ENCODE measurements around the gene RHD.
"Not testable (repeated sequence)": the region's sequence is repeated elsewhere in the genome, so short reads cannot be mapped to it uniquely, and the experiment has no call there.

Gene RHD

DNA sequence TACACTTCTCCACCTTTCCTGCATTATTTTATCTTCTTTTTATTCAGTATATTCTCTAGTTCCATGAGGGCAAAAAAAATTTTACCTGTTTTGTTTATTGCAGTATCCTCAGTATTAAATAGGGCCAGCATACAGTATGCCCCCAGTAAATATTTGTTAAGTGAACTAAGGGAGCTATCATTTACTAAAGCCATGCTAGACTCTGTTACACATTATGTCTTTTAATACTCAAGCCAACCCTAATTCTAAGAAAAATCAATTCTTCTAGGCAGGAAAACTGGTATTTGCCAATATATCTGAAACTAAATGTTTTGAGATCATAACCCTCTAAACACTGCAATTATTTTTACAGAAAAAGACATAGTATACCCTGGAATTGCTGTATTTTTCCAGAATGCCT lies 84.1 kb downstream of the RHD start:
- Histone ChIP-seq H3K27ac (peak overlapping the region; percentile 4; the same call in 1 of the 2 replicates), H3K36me3 (ENCODE audit: insufficient read depth, low read length) (peaks cover 38% of the 10 kb centered on the region), H3K4me3 (no peak overlapping the region), H3K9ac (ENCODE audit: insufficient read length) (no peak overlapping the region), H3K9me3 (ENCODE audit: low read depth, low read length) (no peaks in the 10 kb centered on the region)
- no peak for DNase-seq (ENCODE audit: low read depth, low spot score)
- TF ChIP-seq EZH2 (IDR thresholded peaks at IDR 0.05) = no peak
- TF ChIP-seq POLR2AphosphoS5 (IDR thresholded peaks at IDR 0.05; ENCODE audit: borderline replicate concordance, low read depth, low read length) = no peak
- TF ChIP-seq FOXP2 (optimal IDR thresholded peaks at IDR 0.05; ENCODE audit: control extremely low read depth, extremely low read length, insufficient read depth) = no peak

DNA sequence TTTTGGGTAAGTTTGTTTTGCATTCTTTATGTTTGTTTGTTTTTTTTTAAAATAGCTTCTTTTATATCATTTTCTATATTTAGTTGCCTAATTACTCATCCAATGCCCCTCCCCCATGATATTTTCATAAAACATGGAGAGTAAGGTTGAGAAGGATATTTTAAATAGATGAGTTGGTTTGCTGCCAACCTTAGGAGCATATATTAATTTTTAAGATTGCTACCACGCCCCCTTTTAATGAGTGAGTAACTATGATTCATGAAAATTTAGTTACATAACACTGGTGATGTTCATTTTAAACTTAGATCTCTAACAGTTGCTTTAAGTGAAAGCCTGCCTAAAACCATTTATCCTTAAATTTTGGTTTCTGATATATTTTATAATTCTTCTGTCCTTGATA lies 84.5 kb downstream of the RHD start:
- Histone ChIP-seq H3K27ac (peak overlapping the region; percentile 63; the same call in 1 of the 2 replicates), H3K9ac (ENCODE audit: insufficient read length) (no peak overlapping the region), H3K36me3 (ENCODE audit: insufficient read depth, low read length) (peaks cover 37% of the 10 kb centered on the region), H3K4me3 (no peak overlapping the region), H3K9me3 (ENCODE audit: low read depth, low read length) (no peaks in the 10 kb centered on the region)
- TF ChIP-seq FOXP2 (optimal IDR thresholded peaks at IDR 0.05; ENCODE audit: control extremely low read depth, extremely low read length, insufficient read depth) (no peak), EZH2 (IDR thresholded peaks at IDR 0.05) (no peak), POLR2AphosphoS5 (IDR thresholded peaks at IDR 0.05; ENCODE audit: borderline replicate concordance, low read depth, low read length) (no peak)
- DNase-seq (ENCODE audit: low read depth, low spot score) = no peak

- H3K4me3 ChIP-seq = no peak overlapping the region; the same call in 1 of the 2 replicates
- H3K27ac ChIP-seq = peak overlapping the region; percentile 91
- DNase-seq (ENCODE audit: low read depth, low spot score) = no peak
- TF ChIP-seq EZH2 (IDR thresholded peaks at IDR 0.05) = no peak
- no peak for TF ChIP-seq FOXP2 (optimal IDR thresholded peaks at IDR 0.05; ENCODE audit: control extremely low read depth, extremely low read length, insufficient read depth)
- TF ChIP-seq POLR2AphosphoS5 (IDR thresholded peaks at IDR 0.05; ENCODE audit: borderline replicate concordance, low read depth, low read length) = no peak
- no peaks in the 10 kb centered on the region for H3K9me3 ChIP-seq (ENCODE audit: low read depth, low read length)
- peaks cover 24% of the 10 kb centered on the region for H3K36me3 ChIP-seq (ENCODE audit: insufficient read depth, low read length)
- H3K9ac ChIP-seq (ENCODE audit: insufficient read length) = no peak overlapping the region
Observed at GRCh38 chr1:25360596-25361581, 88.6 kb downstream of the RHD start.

- H3K9me3 ChIP-seq (ENCODE audit: low read depth, low read length) = no peaks in the 10 kb centered on the region
- H3K36me3 ChIP-seq (ENCODE audit: insufficient read depth, low read length) = peaks cover 24% of the 10 kb centered on the region
- no peak overlapping the region for H3K9ac ChIP-seq (ENCODE audit: insufficient read length)
- peak overlapping the region; percentile 18; the same call in 1 of the 2 replicates for H3K4me3 ChIP-seq
- no peak for DNase-seq (ENCODE audit: low read depth, low spot score)
- TF ChIP-seq FOXP2 (optimal IDR thresholded peaks at IDR 0.05; ENCODE audit: control extremely low read depth, extremely low read length, insufficient read depth) (no peak), EZH2 (IDR thresholded peaks at IDR 0.05) (no peak), POLR2AphosphoS5 (IDR thresholded peaks at IDR 0.05; ENCODE audit: borderline replicate concordance, low read depth, low read length) (no peak)
- peak overlapping the region; percentile 91 for H3K27ac ChIP-seq
Observed at GRCh38 chr1:25361901-25362300, 89.6 kb downstream of the RHD start.

- not testable (repeated sequence) for H3K27ac ChIP-seq; H3K9ac ChIP-seq (ENCODE audit: insufficient read length); DNase-seq (ENCODE audit: low read depth, low spot score); H3K4me3 ChIP-seq; H3K9me3 ChIP-seq (ENCODE audit: low read depth, low read length)
- peaks cover 24% of the 10 kb centered on the region for H3K36me3 ChIP-seq (ENCODE audit: insufficient read depth, low read length)
Observed at GRCh38 chr1:25362634-25363559, 90.6 kb downstream of the RHD start.

DNA sequence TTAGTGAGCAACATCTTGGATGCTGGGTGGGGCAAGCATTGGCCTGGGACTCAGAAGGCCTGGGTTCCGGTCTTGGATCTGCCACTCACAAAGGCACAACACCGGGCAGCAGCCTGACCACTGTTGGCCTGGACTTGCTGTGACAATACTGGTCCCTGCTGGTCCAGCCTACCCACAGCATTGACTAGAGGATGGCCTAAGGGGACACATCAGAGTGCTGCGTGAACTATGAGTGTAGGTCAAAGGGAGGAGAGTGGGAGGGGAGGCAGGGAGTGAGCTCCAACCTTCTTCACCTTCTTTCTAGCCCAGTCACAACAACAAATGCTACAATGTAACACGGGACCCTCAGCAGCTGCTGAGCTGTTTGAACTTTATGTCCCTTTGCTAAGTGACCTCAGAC lies 96.9 kb downstream of the RHD start:
- Histone ChIP-seq H3K27ac (no peak overlapping the region), H3K4me3 (no peak overlapping the region), H3K9me3 (ENCODE audit: low read depth, low read length) (no peaks in the 10 kb centered on the region), H3K9ac (ENCODE audit: insufficient read length) (no peak overlapping the region), H3K36me3 (ENCODE audit: insufficient read depth, low read length) (no peaks in the 10 kb centered on the region)
- TF ChIP-seq FOXP2 (optimal IDR thresholded peaks at IDR 0.05; ENCODE audit: control extremely low read depth, extremely low read length, insufficient read depth) (no peak), POLR2AphosphoS5 (IDR thresholded peaks at IDR 0.05; ENCODE audit: borderline replicate concordance, low read depth, low read length) (no peak), EZH2 (IDR thresholded peaks at IDR 0.05) (no peak)
- no peak for DNase-seq (ENCODE audit: low read depth, low spot score)

GRCh38 chr1:25369691-25370271 lies 97.5 kb downstream of the RHD start:
- H3K36me3 ChIP-seq (ENCODE audit: insufficient read depth, low read length); H3K4me3 ChIP-seq; H3K9me3 ChIP-seq (ENCODE audit: low read depth, low read length); DNase-seq (ENCODE audit: low read depth, low spot score); H3K9ac ChIP-seq (ENCODE audit: insufficient read length); H3K27ac ChIP-seq: not testable (repeated sequence)

DNA sequence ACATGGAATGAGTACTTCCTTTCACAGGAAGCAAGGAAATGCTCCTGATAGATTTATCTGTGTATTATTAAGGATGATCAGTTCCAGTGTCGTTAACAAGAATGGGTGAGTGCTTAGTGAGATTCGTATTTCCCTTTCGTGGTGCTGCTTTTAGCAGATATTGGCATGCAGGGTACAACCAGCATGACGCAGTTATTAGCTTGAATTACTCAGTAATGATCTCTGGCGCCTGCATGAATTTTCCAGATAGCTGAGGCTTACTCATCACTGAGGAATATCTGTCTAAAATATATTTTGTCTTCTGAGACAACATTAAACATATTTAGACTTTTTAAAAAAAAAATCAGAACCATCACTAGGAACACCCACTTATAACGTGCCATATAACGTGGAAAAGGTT lies 99.4 kb downstream of the RHD start:
- TF ChIP-seq POLR2AphosphoS5 (IDR thresholded peaks at IDR 0.05; ENCODE audit: borderline replicate concordance, low read depth, low read length) = peak; percentile 54; the same call in 1 of the 2 replicates
- DNase-seq (ENCODE audit: low read depth, low spot score) = peak; percentile 85
- H3K9ac ChIP-seq (ENCODE audit: insufficient read length) = not testable (repeated sequence)

GRCh38 chr1:25378367-25378766 lies 106.1 kb downstream of the RHD start:
- H3K27ac ChIP-seq; H3K9me3 ChIP-seq (ENCODE audit: low read depth, low read length); H3K4me3 ChIP-seq; H3K9ac ChIP-seq (ENCODE audit: insufficient read length); H3K36me3 ChIP-seq (ENCODE audit: insufficient read depth, low read length); DNase-seq (ENCODE audit: low read depth, low spot score): not testable (repeated sequence)

More for the DNA sequence above, 99.4 kb downstream of the RHD start:
- H3K36me3 ChIP-seq (ENCODE audit: insufficient read depth, low read length); H3K9me3 ChIP-seq (ENCODE audit: low read depth, low read length): not testable (repeated sequence)
- peak overlapping the region; percentile 48 for H3K4me3 ChIP-seq
- peak overlapping the region; percentile 80 for H3K27ac ChIP-seq

Data from SK-N-MC (cell line).